NCI-H2081 (cell line): ENCODE measurements around the gene SLCO2B1.
A peak's percentile ranks its signal among the peaks of the same experiment; 100 is the strongest.

Source experiments
- DNase-seq, 2 experiments: peaks; one replicate each; lab custom pipeline; 2025; lab: John Stamatoyannopoulos, UW

The SLCO2B1 gene

GRCh38 chr11:75193711-75194110, 42.8 kb downstream of the SLCO2B1 start:
- DNase-seq, result no peak

GRCh38 chr11:75194147-75194546, 43.2 kb downstream of the SLCO2B1 start:
- DNase-seq, result no peak

- no peak for DNase-seq
Observed at GRCh38 chr11:75195167-75195962, 44.5 kb downstream of the SLCO2B1 start.

- DNase-seq, result no peak
Observed at GRCh38 chr11:75196426-75196825, 45.5 kb downstream of the SLCO2B1 start.

GRCh38 chr11:75197512-75198277, 46.8 kb downstream of the SLCO2B1 start:
- no peak for DNase-seq

- no peak for DNase-seq
Observed at GRCh38 chr11:75198278-75198973, 47.5 kb downstream of the SLCO2B1 start.

GRCh38 chr11:75199412-75199955, 48.6 kb downstream of the SLCO2B1 start:
- DNase-seq, result no peak

GRCh38 chr11:75200051-75200450, 49.1 kb downstream of the SLCO2B1 start:
- no peak for DNase-seq

GRCh38 chr11:75200531-75200930, 49.6 kb downstream of the SLCO2B1 start:
- DNase-seq, result no peak

- DNase-seq, result no peak
Observed at GRCh38 chr11:75201771-75202170, 50.9 kb downstream of the SLCO2B1 start.

- DNase-seq, result no peak
Observed at GRCh38 chr11:75202195-75202594, 51.3 kb downstream of the SLCO2B1 start.

- DNase-seq, result no peak
Observed at GRCh38 chr11:75203138-75203537, 52.2 kb downstream of the SLCO2B1 start.

- DNase-seq, result no peak
Observed at GRCh38 chr11:75203641-75204011, 52.7 kb downstream of the SLCO2B1 start.

- DNase-seq, result no peak
Observed at GRCh38 chr11:75204012-75204674, 53.2 kb downstream of the SLCO2B1 start.

- DNase-seq, result peak; percentile 53 to 55
Observed at GRCh38 chr11:75204685-75205563, 54.0 kb downstream of the SLCO2B1 start.

- no peak for DNase-seq
Observed at GRCh38 chr11:75205564-75206020, 54.7 kb downstream of the SLCO2B1 start.

GRCh38 chr11:75208446-75208845, 57.5 kb downstream of the SLCO2B1 start:
- no peak for DNase-seq

- no peak for DNase-seq
Observed at GRCh38 chr11:75212411-75212810, 61.5 kb downstream of the SLCO2B1 start.

- DNase-seq, result no peak
Observed at GRCh38 chr11:75214411-75214821, 63.5 kb downstream of the SLCO2B1 start.

GRCh38 chr11:75214843-75215242, 63.9 kb downstream of the SLCO2B1 start:
- DNase-seq, result no peak

- DNase-seq, result no peak
Observed at GRCh38 chr11:75219869-75220268, 69.0 kb downstream of the SLCO2B1 start.
